ENCODE results near the gene SLC9A2.

The SLC9A2 gene

DNA sequence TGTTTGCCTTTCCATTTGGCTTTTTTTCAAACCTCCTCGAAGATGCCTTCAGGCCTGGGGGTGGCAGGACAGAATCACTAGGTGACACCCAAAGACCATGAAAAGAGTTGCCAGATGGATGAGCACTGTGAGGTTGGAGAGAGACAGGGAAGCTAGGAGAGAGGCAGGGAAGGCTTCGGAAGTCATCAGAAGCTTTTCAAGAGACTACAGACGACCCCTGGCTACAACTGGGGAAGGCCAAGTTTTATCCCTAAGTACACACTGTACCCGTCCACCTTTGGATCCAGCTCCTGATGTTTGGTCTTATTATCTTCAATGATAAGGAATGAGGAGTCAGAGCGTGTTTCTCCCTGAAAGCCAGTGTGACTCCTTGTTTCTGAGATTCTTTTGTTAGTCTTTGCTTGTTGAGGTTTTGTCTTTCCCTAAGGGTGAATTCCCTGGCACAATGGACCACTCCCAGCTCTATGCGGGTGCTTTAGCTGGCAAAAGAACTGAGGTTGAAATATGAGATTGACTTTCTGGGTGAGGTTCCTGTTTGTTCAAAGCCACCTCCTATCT is 33.4 kb upstream of the SLC9A2 start:
- Histone ChIP-seq H3K27me3 (replicated peaks; ENCODE audit: control insufficient read depth, insufficient read depth, low read length) (no peaks in the 10 kb centered on the region; the same call in 1 of the 2 replicates), H3K36me3 (ENCODE audit: control insufficient read depth, insufficient read depth, low read length) (no peaks in the 10 kb centered on the region), H3K4me3 (replicated peaks; ENCODE audit: low read depth, low read length) (no peak overlapping the region)
- no peak for DNase-seq (ENCODE audit: extremely low read depth, insufficient read length)
- no peak for TF ChIP-seq CTCF (IDR thresholded peaks at IDR 0.05; ENCODE audit: insufficient read depth, low read length, poor library complexity, severe bottlenecking)

GRCh38 chr2:102588213-102588939 is 31.0 kb upstream of the SLC9A2 start:
- no peak for TF ChIP-seq CTCF (IDR thresholded peaks at IDR 0.05; ENCODE audit: insufficient read depth, low read length, poor library complexity, severe bottlenecking)
- H3K27me3 ChIP-seq (replicated peaks; ENCODE audit: control insufficient read depth, insufficient read depth, low read length), result no peaks in the 10 kb centered on the region; the same call in 1 of the 2 replicates
- H3K4me3 ChIP-seq (replicated peaks; ENCODE audit: low read depth, low read length), result no peak overlapping the region
- H3K36me3 ChIP-seq (ENCODE audit: control insufficient read depth, insufficient read depth, low read length), result no peaks in the 10 kb centered on the region
- DNase-seq (ENCODE audit: extremely low read depth, insufficient read length), result no peak

- H3K4me3 ChIP-seq (replicated peaks; ENCODE audit: low read depth, low read length), result no peak overlapping the region
- no peaks in the 10 kb centered on the region; the same call in 1 of the 2 replicates for H3K27me3 ChIP-seq (replicated peaks; ENCODE audit: control insufficient read depth, insufficient read depth, low read length)
Observed at GRCh38 chr2:102589444-102589843, 29.9 kb upstream of the SLC9A2 start.

GRCh38 chr2:102591491-102592045 is 27.8 kb upstream of the SLC9A2 start:
- DNase-seq (ENCODE audit: extremely low read depth, insufficient read length), result no peak
- TF ChIP-seq CTCF (IDR thresholded peaks at IDR 0.05; ENCODE audit: insufficient read depth, low read length, poor library complexity, severe bottlenecking), result no peak
- H3K4me3 ChIP-seq (replicated peaks; ENCODE audit: low read depth, low read length), result no peak overlapping the region

More at GRCh38 chr2:102589444-102589843, 29.9 kb upstream of the SLC9A2 start:
- DNase-seq (ENCODE audit: extremely low read depth, insufficient read length), result no peak
- H3K36me3 ChIP-seq (ENCODE audit: control insufficient read depth, insufficient read depth, low read length), result no peaks in the 10 kb centered on the region
- no peak for TF ChIP-seq CTCF (IDR thresholded peaks at IDR 0.05; ENCODE audit: insufficient read depth, low read length, poor library complexity, severe bottlenecking)

DNA sequence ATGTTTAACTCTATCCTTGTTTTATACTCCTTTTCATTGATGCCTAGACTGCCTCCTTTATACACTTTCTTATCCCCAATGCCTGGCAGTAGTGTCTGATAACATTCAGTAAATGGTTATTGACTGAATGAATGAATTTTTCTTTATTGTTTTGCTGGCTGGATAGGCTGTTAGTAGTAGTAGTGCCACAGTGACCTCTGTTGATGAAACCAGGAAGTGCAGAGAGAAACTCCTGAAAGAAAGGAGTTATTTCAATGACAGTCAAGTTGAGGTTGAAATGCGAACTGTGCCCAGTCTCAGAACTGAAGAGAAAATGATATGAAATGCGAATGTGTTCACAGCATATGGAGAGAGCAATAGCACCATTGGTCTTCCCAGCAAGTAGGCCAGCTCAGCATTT is 26.8 kb upstream of the SLC9A2 start:
- DNase-seq (ENCODE audit: extremely low read depth, insufficient read length), result no peak
- Histone ChIP-seq H3K27me3 (replicated peaks; ENCODE audit: control insufficient read depth, insufficient read depth, low read length) (no peaks in the 10 kb centered on the region; the same call in 1 of the 2 replicates), H3K36me3 (ENCODE audit: control insufficient read depth, insufficient read depth, low read length) (no peaks in the 10 kb centered on the region), H3K4me3 (replicated peaks; ENCODE audit: low read depth, low read length) (no peak overlapping the region)
- peak; percentile 41 for TF ChIP-seq CTCF (IDR thresholded peaks at IDR 0.05; ENCODE audit: insufficient read depth, low read length, poor library complexity, severe bottlenecking)

More at GRCh38 chr2:102591491-102592045, 27.8 kb upstream of the SLC9A2 start:
- Histone ChIP-seq H3K36me3 (ENCODE audit: control insufficient read depth, insufficient read depth, low read length) (no peaks in the 10 kb centered on the region), H3K27me3 (replicated peaks; ENCODE audit: control insufficient read depth, insufficient read depth, low read length) (no peaks in the 10 kb centered on the region)

Data from GM06990 (cell line).